MG63 (cell line): ENCODE data around the gene CARD10. TPM values are rescaled to one million over a fixed set of nuclear protein-coding genes. Genes with fewer than 3 reads are reported as not detected.
A peak's percentile ranks its signal among the peaks of the same experiment; 100 is the strongest.

Experiments
- DNase-seq: peaks from one replicate; pipeline ENCODE4 v3.0.0-alpha.2; 2020
- H3K27me3 ChIP-seq: fragments of 250-450 bp; sonication (Bioruptor Pico); 2 replicates; pipeline ENCODE4 v1.5.1; 2020; ENCODE audit warnings: mild to moderate bottlenecking, moderate library complexity
- H3K36me3 ChIP-seq: fragments of 250-450 bp; sonication (Bioruptor Pico); 2 replicates; pipeline ENCODE4 v1.5.1; 2020; ENCODE audit warnings: mild to moderate bottlenecking, moderate library complexity
- H3K4me3 ChIP-seq: fragments of 250-450 bp; sonication (Bioruptor Pico); 2 replicates; pipeline ENCODE4 v1.5.1; 2020; ENCODE audit warnings: mild to moderate bottlenecking, moderate library complexity
- H3K9me3 ChIP-seq: fragments of 250-450 bp; sonication (Bioruptor Pico); 2 replicates; pipeline ENCODE4 v1.5.1; 2020; ENCODE audit warnings: mild to moderate bottlenecking, moderate library complexity
- total RNA-seq: library from RNA; depleted of rRNA; stranded (reverse); fragments of >200 nt; shearing (Covaris generic); gene quantifications from 2 replicates; pipeline ENCODE4 v1.2.3, GENCODE V29; 2014; ENCODE audit warnings: low replicate concordance

CARD10 gene
- total RNA-seq, 1 experiment from 2014 or later: 17.1 TPM

GRCh38 chr22:37516456-37516855 is 2.8 kb downstream of the CARD10 start:
- H3K9me3 ChIP-seq: no peaks in the 10 kb centered on the region
- no peak for DNase-seq
- peaks cover 33% of the 10 kb centered on the region for H3K36me3 ChIP-seq
- H3K27me3 ChIP-seq: no peaks in the 10 kb centered on the region
- no peak overlapping the region for H3K4me3 ChIP-seq

- no peaks in the 10 kb centered on the region for H3K9me3 ChIP-seq
- H3K27me3 ChIP-seq: no peaks in the 10 kb centered on the region
- peaks cover 33% of the 10 kb centered on the region for H3K36me3 ChIP-seq
- no peak overlapping the region for H3K4me3 ChIP-seq
- DNase-seq: no peak
Observed at GRCh38 chr22:37515901-37516300, 3.3 kb downstream of the CARD10 start.

- DNase-seq: peak; percentile 44
- no peaks in the 10 kb centered on the region for H3K9me3 ChIP-seq
- H3K36me3 ChIP-seq: peaks cover 33% of the 10 kb centered on the region
- no peaks in the 10 kb centered on the region for H3K27me3 ChIP-seq
- no peak overlapping the region for H3K4me3 ChIP-seq
Observed at GRCh38 chr22:37514526-37515051, 4.6 kb downstream of the CARD10 start.

- Histone ChIP-seq H3K9me3 (no peaks in the 10 kb centered on the region), H3K4me3 (no peak overlapping the region), H3K27me3 (no peaks in the 10 kb centered on the region), H3K36me3 (peaks cover 31% of the 10 kb centered on the region)
- no peak for DNase-seq
Observed at GRCh38 chr22:37511395-37512104, 7.7 kb downstream of the CARD10 start.

GRCh38 chr22:37510091-37510490 is 9.1 kb downstream of the CARD10 start:
- H3K9me3 ChIP-seq: no peaks in the 10 kb centered on the region
- no peak for DNase-seq
- peaks cover 25% of the 10 kb centered on the region for H3K36me3 ChIP-seq
- no peak overlapping the region for H3K4me3 ChIP-seq
- H3K27me3 ChIP-seq: no peaks in the 10 kb centered on the region

- Histone ChIP-seq H3K27me3 (no peaks in the 10 kb centered on the region), H3K36me3 (peaks cover 25% of the 10 kb centered on the region), H3K4me3 (no peak overlapping the region), H3K9me3 (no peaks in the 10 kb centered on the region)
- no peak for DNase-seq
Observed at GRCh38 chr22:37509059-37509860, 10.0 kb downstream of the CARD10 start.

- peaks cover 30% of the 10 kb centered on the region for H3K36me3 ChIP-seq
Observed at GRCh38 chr22:37508431-37508992, 10.7 kb downstream of the CARD10 start.

GRCh38 chr22:37507731-37508130 is 11.5 kb downstream of the CARD10 start:
- DNase-seq: no peak

More at GRCh38 chr22:37508431-37508992, 10.7 kb downstream of the CARD10 start:
- H3K9me3 ChIP-seq: no peaks in the 10 kb centered on the region
- no peak overlapping the region for H3K4me3 ChIP-seq
- H3K27me3 ChIP-seq: no peaks in the 10 kb centered on the region
- no peak for DNase-seq

GRCh38 chr22:37505989-37506388 is 13.2 kb downstream of the CARD10 start:
- Histone ChIP-seq H3K27me3 (no peaks in the 10 kb centered on the region), H3K9me3 (no peaks in the 10 kb centered on the region), H3K36me3 (peaks cover 33% of the 10 kb centered on the region), H3K4me3 (no peak overlapping the region)
- DNase-seq: no peak

More at GRCh38 chr22:37507731-37508130, 11.5 kb downstream of the CARD10 start:
- Histone ChIP-seq H3K9me3 (no peaks in the 10 kb centered on the region), H3K4me3 (no peak overlapping the region), H3K27me3 (no peaks in the 10 kb centered on the region), H3K36me3 (peaks cover 35% of the 10 kb centered on the region)

- Histone ChIP-seq H3K36me3 (peaks cover 34% of the 10 kb centered on the region), H3K4me3 (no peak overlapping the region), H3K9me3 (no peaks in the 10 kb centered on the region), H3K27me3 (no peaks in the 10 kb centered on the region)
- no peak for DNase-seq
Observed at GRCh38 chr22:37505565-37505964, 13.7 kb downstream of the CARD10 start.

- Histone ChIP-seq H3K27me3 (no peaks in the 10 kb centered on the region), H3K9me3 (no peaks in the 10 kb centered on the region), H3K4me3 (no peak overlapping the region), H3K36me3 (peaks cover 34% of the 10 kb centered on the region)
- DNase-seq: no peak
Observed at GRCh38 chr22:37504964-37505363, 14.3 kb downstream of the CARD10 start.

GRCh38 chr22:37503850-37504249 is 15.4 kb downstream of the CARD10 start:
- Histone ChIP-seq H3K36me3 (peaks cover 34% of the 10 kb centered on the region), H3K9me3 (no peaks in the 10 kb centered on the region), H3K27me3 (no peaks in the 10 kb centered on the region), H3K4me3 (no peak overlapping the region)
- DNase-seq: no peak

GRCh38 chr22:37503183-37503683 is 16.0 kb downstream of the CARD10 start:
- DNase-seq: no peak
- H3K4me3 ChIP-seq: no peak overlapping the region
- H3K36me3 ChIP-seq: peaks cover 35% of the 10 kb centered on the region
- H3K9me3 ChIP-seq: no peaks in the 10 kb centered on the region
- H3K27me3 ChIP-seq: no peaks in the 10 kb centered on the region

- peaks cover 40% of the 10 kb centered on the region for H3K36me3 ChIP-seq
Observed at GRCh38 chr22:37502342-37503182, 16.7 kb downstream of the CARD10 start.

GRCh38 chr22:37501610-37502341 is 17.4 kb downstream of the CARD10 start:
- peaks cover 4% of the 10 kb centered on the region; the same call in 1 of the 2 replicates for H3K9me3 ChIP-seq
- no peak overlapping the region for H3K4me3 ChIP-seq
- peak; percentile 66 for DNase-seq
- H3K36me3 ChIP-seq: peaks cover 36% of the 10 kb centered on the region
- no peaks in the 10 kb centered on the region for H3K27me3 ChIP-seq

More at GRCh38 chr22:37502342-37503182, 16.7 kb downstream of the CARD10 start:
- DNase-seq: no peak
- Histone ChIP-seq H3K9me3 (peaks cover 3% of the 10 kb centered on the region; the same call in 1 of the 2 replicates), H3K27me3 (no peaks in the 10 kb centered on the region), H3K4me3 (no peak overlapping the region)
